Activated B cell treated with CpG ODN at 0.5 μM for 24 hours (primary cell): ENCODE results near the gene MRI1. TPM values are rescaled to one million over a fixed set of nuclear protein-coding genes. Genes with fewer than 3 reads are reported as not detected.
"Not testable (repeated sequence)": the region's sequence is repeated elsewhere in the genome, so short reads cannot be mapped to it uniquely, and the experiment has no call there.

ENCODE experiments used
- ATAC-seq: fragments of 200-7000 bp; cut with Tn5 transposase; one replicate; pipeline ENCODE4 v1.10.0; 2021; ENCODE audit warnings: low read depth, mild to moderate bottlenecking, moderate library complexity
- CTCF ChIA-PET: fragments of 350-600 bp; sonication (Branson Sonifier 250); formaldehyde crosslinking; loops from one replicate; lab custom pipeline; 2021; ENCODE audit warnings: antibody characterized with exemption; lab: Charles Lee
- POLR2A ChIA-PET: fragments of 350-600 bp; sonication (Branson Sonifier 250); formaldehyde crosslinking; loops from one replicate; lab custom pipeline; 2021; ENCODE audit warnings: antibody characterized with exemption; lab: Charles Lee
- DNase-seq: peaks from one replicate; pipeline ENCODE4 v3.0.0; 2022
- H3K27ac Mint-ChIP-seq: one replicate; pipeline ENCODE4 v1.8.0; 2020; ENCODE audit warnings: mixed read lengths
- H3K27me3 Mint-ChIP-seq: one replicate; pipeline ENCODE4 v1.8.0; 2021; ENCODE audit warnings: mixed read lengths
- H3K36me3 Mint-ChIP-seq: one replicate; pipeline ENCODE4 v1.8.0; 2021; ENCODE audit warnings: low read depth, mixed read lengths
- H3K4me1 Mint-ChIP-seq: one replicate; pipeline ENCODE4 v1.8.0; 2021; ENCODE audit warnings: mixed read lengths
- H3K4me3 Mint-ChIP-seq: one replicate; pipeline ENCODE4 v1.8.0; 2020; ENCODE audit warnings: mild to moderate bottlenecking, mixed read lengths
- H3K9me3 Mint-ChIP-seq: one replicate; pipeline ENCODE4 v1.8.0; 2020; ENCODE audit warnings: mixed read lengths
- intact Hi-C: fragments of 100-400 bp; cut with micrococcal nuclease; formaldehyde crosslinking; loops from one replicate; pipeline ENCODE4 v1.15.1; 2024
- total RNA-seq: library from RNA; stranded (reverse); gene quantifications from 2 replicates; pipeline ENCODE4 v1.2.3, GENCODE V29; 2022
- TF ChIP-seq, protein P1 (sequence below): fragments of 200-600 bp; IDR thresholded peaks from one replicate; pipeline ENCODE4 v1.8.0; 2022; ENCODE audit warnings: antibody characterized with exemption, mild to moderate bottlenecking

MRI1 gene
- total RNA-seq, 1 donor from 2014 or later = 37.5 TPM

DNA sequence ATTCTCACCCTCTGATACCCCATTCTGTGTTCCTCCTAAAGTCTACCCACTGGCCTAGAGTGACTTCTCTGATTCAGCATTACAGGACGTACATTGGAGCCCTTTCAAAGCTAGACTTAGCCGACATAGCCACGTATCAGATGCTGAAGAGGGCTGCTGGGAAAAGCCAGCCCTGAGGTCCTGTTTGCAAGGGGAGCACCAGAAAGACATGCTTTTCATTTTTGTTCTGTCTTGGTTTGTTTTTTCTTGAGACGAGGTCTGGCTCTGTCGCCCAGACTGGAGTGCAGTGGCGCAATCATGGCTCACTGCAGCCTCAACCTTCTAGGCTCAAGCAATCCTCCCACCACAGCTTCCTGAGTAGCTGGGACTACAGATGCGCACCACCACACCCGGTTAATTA lies 24.7 kb downstream of the MRI1 start:
- TF ChIP-seq, protein P1, sequence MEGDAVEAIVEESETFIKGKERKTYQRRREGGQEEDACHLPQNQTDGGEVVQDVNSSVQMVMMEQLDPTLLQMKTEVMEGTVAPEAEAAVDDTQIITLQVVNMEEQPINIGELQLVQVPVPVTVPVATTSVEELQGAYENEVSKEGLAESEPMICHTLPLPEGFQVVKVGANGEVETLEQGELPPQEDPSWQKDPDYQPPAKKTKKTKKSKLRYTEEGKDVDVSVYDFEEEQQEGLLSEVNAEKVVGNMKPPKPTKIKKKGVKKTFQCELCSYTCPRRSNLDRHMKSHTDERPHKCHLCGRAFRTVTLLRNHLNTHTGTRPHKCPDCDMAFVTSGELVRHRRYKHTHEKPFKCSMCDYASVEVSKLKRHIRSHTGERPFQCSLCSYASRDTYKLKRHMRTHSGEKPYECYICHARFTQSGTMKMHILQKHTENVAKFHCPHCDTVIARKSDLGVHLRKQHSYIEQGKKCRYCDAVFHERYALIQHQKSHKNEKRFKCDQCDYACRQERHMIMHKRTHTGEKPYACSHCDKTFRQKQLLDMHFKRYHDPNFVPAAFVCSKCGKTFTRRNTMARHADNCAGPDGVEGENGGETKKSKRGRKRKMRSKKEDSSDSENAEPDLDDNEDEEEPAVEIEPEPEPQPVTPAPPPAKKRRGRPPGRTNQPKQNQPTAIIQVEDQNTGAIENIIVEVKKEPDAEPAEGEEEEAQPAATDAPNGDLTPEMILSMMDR = no peak
- Mint-ChIP-seq H3K36me3 (no peaks in the 10 kb centered on the region), H3K27ac (peak overlapping the region; percentile 55), H3K9me3 (no peaks in the 10 kb centered on the region), H3K4me1 (peaks cover 42% of the 10 kb centered on the region), H3K27me3 (no peaks in the 10 kb centered on the region), H3K4me3 (peak overlapping the region; percentile 5)
- ATAC-seq (peak; percentile 30), DNase-seq (no peak)
- intact Hi-C loops = loop anchor here (10.0 kb wide), 1 partner anchor 194 kb away; no protein-coding TSS in a partner anchor
- ChIA-PET CTCF (interaction anchor here (1.2 to 8.0 kb wide), 2 partner anchors 16 to 73 kb away, joined by 3 to 129 read pairs; no protein-coding TSS in a partner anchor), POLR2A (interaction anchor here (0.5 to 6.5 kb wide), 11 partner anchors 12 to 77 kb away, joined by 3 to 61 read pairs (median 5); partner anchors contain the start of genes C19orf53 and MRI1)

DNA sequence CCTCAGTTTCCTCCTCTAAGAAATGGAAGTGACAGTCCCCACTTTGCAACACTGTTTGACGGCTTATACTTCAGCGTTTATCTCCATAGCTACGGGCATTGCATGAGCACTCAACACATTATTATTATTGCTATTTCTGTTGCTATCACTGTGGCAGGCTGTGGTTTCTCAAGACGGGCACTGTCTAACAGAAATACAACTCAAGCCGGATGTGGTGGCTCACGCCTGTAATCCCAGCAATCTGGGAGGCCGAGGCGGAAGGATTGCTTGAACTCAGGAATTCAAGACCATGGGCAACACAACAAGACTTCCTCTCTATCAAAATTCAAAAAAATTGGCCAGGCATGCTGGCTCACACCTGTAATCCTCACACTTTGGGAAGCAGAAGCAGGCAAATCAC lies 26.0 kb downstream of the MRI1 start:
- H3K27ac Mint-ChIP-seq = peak overlapping the region; percentile 68
- POLR2A ChIA-PET = interaction anchor here (0.7 to 3.2 kb wide), 3 partner anchors 16 to 52 kb away, joined by 4 to 18 read pairs (median 6); partner anchors contain the start of gene C19orf53
- H3K36me3 Mint-ChIP-seq = no peaks in the 10 kb centered on the region
- intact Hi-C loops = loop anchor here (10.0 kb wide), 1 partner anchor 324 kb away; the partner anchor contains the start of gene PRKACA
- H3K9me3 Mint-ChIP-seq = no peaks in the 10 kb centered on the region
- no peak for ATAC-seq
- CTCF ChIA-PET = no interaction called here
- no peaks in the 10 kb centered on the region for H3K27me3 Mint-ChIP-seq
- no peak overlapping the region for H3K4me3 Mint-ChIP-seq
- H3K4me1 Mint-ChIP-seq = peaks cover 42% of the 10 kb centered on the region
- DNase-seq = no peak
- TF ChIP-seq, protein P1 = no peak

DNA sequence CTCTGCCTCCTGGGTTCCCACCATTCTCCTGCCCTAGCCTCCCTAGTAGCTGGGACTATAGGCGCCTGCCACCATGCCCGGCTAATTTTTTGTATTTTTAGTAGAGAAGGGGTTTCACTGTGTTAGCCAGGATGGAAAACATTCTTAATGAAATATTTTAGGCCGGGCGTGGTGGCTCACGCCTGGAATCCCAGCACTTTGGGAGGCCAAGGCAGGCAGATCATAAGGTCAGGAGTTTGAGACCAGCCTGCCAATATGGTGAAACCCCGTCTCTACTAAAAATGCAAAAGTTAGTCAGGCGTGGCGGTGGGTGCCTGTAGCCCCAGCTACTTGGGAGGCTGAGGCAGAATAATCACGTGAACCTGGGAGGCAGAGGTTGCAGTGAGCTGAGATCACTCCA lies 29.0 kb downstream of the MRI1 start:
- not testable (repeated sequence) for H3K4me3 Mint-ChIP-seq, H3K36me3 Mint-ChIP-seq, H3K27me3 Mint-ChIP-seq, H3K9me3 Mint-ChIP-seq, ATAC-seq, DNase-seq, H3K27ac Mint-ChIP-seq
- ChIA-PET POLR2A (interaction anchor here (0.6 to 0.7 kb wide), 4 partner anchors 11 to 1520 kb away, joined by 3 to 11 read pairs (median 4); no protein-coding TSS in a partner anchor), CTCF (interaction anchor here (1.5 kb wide), 1 partner anchor 69 kb away, joined by 3 read pairs; no protein-coding TSS in a partner anchor)
- H3K4me1 Mint-ChIP-seq = peaks cover 44% of the 10 kb centered on the region
- intact Hi-C loops = loop anchor here (10.0 kb wide), 1 partner anchor 321 kb away; the partner anchor contains the start of gene PRKACA

DNA sequence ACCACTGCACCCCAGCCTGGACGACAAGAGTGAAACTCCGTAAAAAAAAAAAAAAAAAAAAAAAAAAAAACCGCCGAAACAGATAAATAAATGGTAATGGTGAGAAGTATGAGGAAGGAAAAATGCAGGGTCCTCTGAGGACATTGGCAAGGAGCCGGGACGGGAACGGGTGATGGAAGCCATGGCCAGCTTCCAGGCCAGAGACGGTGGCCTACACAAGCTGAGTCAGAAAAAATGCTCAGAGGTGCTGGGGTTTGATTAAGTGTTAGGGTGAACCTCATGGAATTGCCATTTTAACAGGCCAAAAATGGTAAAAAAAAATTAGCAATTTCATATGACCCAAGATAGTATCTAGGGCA lies 30.1 kb downstream of the MRI1 start:
- Mint-ChIP-seq H3K4me1 (peaks cover 34% of the 10 kb centered on the region), H3K27ac (peak overlapping the region; percentile 91), H3K36me3 (no peaks in the 10 kb centered on the region), H3K4me3 (peak overlapping the region; percentile 98), H3K9me3 (no peaks in the 10 kb centered on the region), H3K27me3 (no peaks in the 10 kb centered on the region)
- intact Hi-C loops = loop anchor here (10.0 kb wide), 1 partner anchor 320 kb away; the partner anchor contains the start of gene PRKACA
- POLR2A ChIA-PET = interaction anchor here (0.7 to 2.5 kb wide), 11 partner anchors 9 to 724 kb away, joined by 3 to 25 read pairs (median 6); partner anchors contain the start of gene DNAJB1
- no peak for ATAC-seq
- TF ChIP-seq, protein P1 = no peak
- DNase-seq = no peak
- CTCF ChIA-PET = interaction anchor here (0.8 to 1.7 kb wide), 3 partner anchors 47 to 72 kb away, joined by 3 to 11 read pairs (median 4); no protein-coding TSS in a partner anchor

DNA sequence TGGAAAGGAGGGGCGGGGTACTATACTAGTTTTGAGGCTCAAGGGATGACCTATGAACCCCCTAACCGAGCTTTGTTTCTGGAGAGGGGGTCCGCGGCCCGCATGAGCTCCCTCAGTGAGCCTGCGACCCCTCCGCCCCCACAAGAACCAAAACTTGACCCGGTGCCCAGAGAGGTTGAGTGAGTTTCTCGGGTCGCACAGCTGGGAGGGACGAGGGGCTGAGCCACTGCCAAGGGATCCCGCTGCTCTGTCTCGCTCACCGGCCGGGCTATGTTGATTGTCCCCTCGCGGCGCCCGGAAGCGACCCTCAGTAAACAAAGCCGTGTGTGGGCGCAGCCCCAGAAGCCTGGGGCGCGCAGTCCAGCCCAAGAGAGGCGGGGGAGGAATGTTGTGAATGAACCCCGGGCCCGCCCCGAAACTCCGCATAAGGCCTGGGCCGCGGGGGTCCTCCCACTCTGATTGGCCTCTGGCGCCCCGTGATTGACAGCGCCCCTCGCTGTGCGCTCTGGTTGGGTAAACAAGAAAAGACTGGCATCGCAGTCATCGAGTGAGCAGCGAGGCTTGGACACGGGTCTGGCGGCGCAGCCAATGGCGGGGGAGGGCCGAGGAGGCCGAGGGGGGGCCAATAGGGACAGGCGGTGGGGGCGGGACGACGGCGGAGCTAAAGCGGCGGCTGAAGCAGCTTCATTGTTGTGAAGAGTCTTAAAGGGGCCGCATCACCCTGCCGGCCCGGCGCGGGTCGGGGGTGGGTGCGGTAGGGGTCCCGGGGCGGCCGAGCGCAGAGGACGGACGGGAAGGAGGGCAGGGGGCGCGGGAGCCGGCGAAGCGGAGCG lies 30.7 kb downstream of the MRI1 start, which contains the start of gene ZSWIM4:
TSS of gene ZSWIM4 (plus strand) at position 687 of the 833 bp plus-strand sequence. CDS start 206 bp downstream, outside the sequence.
- DNase-seq = peak; percentile 86
- ATAC-seq = peak; percentile 95
- CTCF ChIA-PET = interaction anchor here (1.1 to 1.7 kb wide), 2 partner anchors 47 to 67 kb away, joined by 4 to 11 read pairs; no protein-coding TSS in a partner anchor
- no peaks in the 10 kb centered on the region for H3K36me3 Mint-ChIP-seq
- H3K4me1 Mint-ChIP-seq = peaks cover 32% of the 10 kb centered on the region
- TF ChIP-seq, protein P1 = no peak
- H3K27me3 Mint-ChIP-seq = no peaks in the 10 kb centered on the region
- no peaks in the 10 kb centered on the region for H3K9me3 Mint-ChIP-seq
- intact Hi-C loops = loop anchor here (1.0 to 10.0 kb wide), 7 partner anchors 21 to 342 kb away; partner anchors contain the start of genes ASF1B, C19orf53, MRI1 and PRKACA
- POLR2A ChIA-PET = interaction anchor here (0.6 to 2.5 kb wide), 23 partner anchors 9 to 1239 kb away, joined by 3 to 29 read pairs (median 4); partner anchors contain the start of genes C19orf53, DNAJB1 and IL27RA
- H3K4me3 Mint-ChIP-seq = peak within 1 kb of the TSS; percentile 98
- peak within 1 kb of the TSS; percentile 91 for H3K27ac Mint-ChIP-seq
